OCI-LY3 (cell line): ENCODE data around the gene PITPNM1.
"Not testable (repeated sequence)": the region's sequence is repeated elsewhere in the genome, so short reads cannot be mapped to it uniquely, and the experiment has no call there.

ENCODE experiments used
- H2AFZ ChIP-seq: fragments of 200-600, 300-600 bp; shearing (Covaris generic); 2 replicates; pipeline ENCODE4 v1.6.0; 2014; ENCODE audit warnings: antibody characterized with exemption, low read depth, low read length
- H3K27ac ChIP-seq: fragments of 200-600, 300-600 bp; sonication (generic); 2 replicates; pipeline ENCODE4 v1.5.1; 2014; ENCODE audit warnings: mild to moderate bottlenecking, low read length, moderate library complexity, mixed read lengths
- H3K27me3 ChIP-seq: fragments of 200-600, 300-600 bp; sonication (generic); 2 replicates; pipeline ENCODE4 v1.6.1; 2014; ENCODE audit warnings: low read depth, low read length, mixed read lengths
- H3K36me3 ChIP-seq: fragments of 200-600, 300-600 bp; sonication (generic); replicated peaks from 2 replicates; pipeline ENCODE3; 2014; ENCODE audit warnings: low read depth, low read length, mixed read lengths
- H3K4me1 ChIP-seq: fragments of 300-600, 200-600 bp; sonication (generic); 2 replicates; pipeline ENCODE4 v1.6.1; 2014; ENCODE audit warnings: low read length, mixed read lengths
- H3K4me2 ChIP-seq: fragments of 200-600, 300-600 bp; sonication (generic); 2 replicates; pipeline ENCODE4 v1.6.1; 2014; ENCODE audit warnings: low read length, mixed read lengths
- H3K4me3 ChIP-seq: fragments of 300-600, 200-600 bp; sonication (generic); 2 replicates; pipeline ENCODE4 v1.5.1; 2014; ENCODE audit warnings: antibody characterized with exemption, mild to moderate bottlenecking, low read length, moderate library complexity
- H3K79me2 ChIP-seq: fragments of 300-600, 200-600 bp; shearing (Covaris generic); 2 replicates; pipeline ENCODE4 v1.6.1; 2014; ENCODE audit warnings: mild to moderate bottlenecking, low read length, mixed read lengths
- H3K9ac ChIP-seq: fragments of 300-600, 200-600 bp; shearing (Covaris generic); 2 replicates; pipeline ENCODE4 v1.6.0; 2014; ENCODE audit warnings: mild to moderate bottlenecking, low read length, moderate library complexity
- H3K9me3 ChIP-seq: fragments of 200-600, 300-600 bp; shearing (Covaris generic); 2 replicates; pipeline ENCODE4 v1.6.1; 2014; ENCODE audit warnings: low read length, mixed read lengths; ENCODE audit not compliant: insufficient read depth
- H4K20me1 ChIP-seq: fragments of 200-600, 300-600 bp; sonication (generic); 2 replicates; pipeline ENCODE4 v1.6.1; 2016; ENCODE audit warnings: low read length, mixed read lengths; ENCODE audit not compliant: insufficient read depth
- CTCF ChIP-seq: fragments of 200-600, 300-600 bp; sonication (generic); IDR thresholded peaks from 2 replicates; pipeline ENCODE4 v1.5.1; 2014; ENCODE audit warnings: antibody characterized with exemption, low read length, low read depth
- EZH2phosphoT487 ChIP-seq: fragments of 200-600 bp; shearing (Covaris generic); IDR thresholded peaks from 2 replicates; pipeline ENCODE4 v1.6.1; 2018; ENCODE audit warnings: antibody characterized with exemption, mixed run types, low read depth

PITPNM1 gene

GRCh38 chr11:67466962-67467771 is 38.0 kb downstream of the PITPNM1 start:
- H3K27ac ChIP-seq: no peak overlapping the region
- H4K20me1 ChIP-seq: no peaks in the 10 kb centered on the region
- no peak overlapping the region for H2AFZ ChIP-seq
- 0 out of 2 replicates have a peak overlapping the region, but pooled peaks have one; percentile 87 for H3K9ac ChIP-seq
- peak overlapping the region; percentile 93; the same call in 1 of the 2 replicates for H3K4me3 ChIP-seq
- no peaks in the 10 kb centered on the region for H3K9me3 ChIP-seq
- TF ChIP-seq EZH2phosphoT487 (no peak), CTCF (no peak)
- H3K27me3 ChIP-seq: no peaks in the 10 kb centered on the region
- H3K4me2 ChIP-seq: peak overlapping the region; percentile 87
- H3K36me3 ChIP-seq: no peaks in the 10 kb centered on the region
- H3K4me1 ChIP-seq: peaks cover 53% of the 10 kb centered on the region
- H3K79me2 ChIP-seq: peaks cover 15% of the 10 kb centered on the region

DNA sequence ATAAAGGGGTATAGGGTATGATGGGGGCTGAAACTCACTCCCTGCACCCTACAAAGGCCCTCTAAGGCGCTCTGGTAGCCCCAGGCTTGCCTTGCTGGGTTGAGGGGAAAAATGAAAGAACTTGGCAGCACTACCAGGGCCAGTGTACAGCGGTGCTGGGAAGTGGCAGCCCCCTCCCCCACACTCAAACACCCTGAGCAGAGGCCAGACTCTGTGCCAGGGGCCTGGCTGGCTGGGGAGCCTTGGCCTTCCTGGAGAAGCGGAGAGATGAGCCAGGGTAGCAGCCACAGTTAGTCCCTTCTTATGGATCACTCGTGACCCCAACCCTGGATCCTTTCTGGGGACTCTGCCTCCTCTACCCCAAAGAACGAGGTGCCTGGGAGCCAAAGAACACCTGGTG is 38.8 kb downstream of the PITPNM1 start:
- H3K27ac ChIP-seq: no peak overlapping the region
- H3K27me3 ChIP-seq: no peaks in the 10 kb centered on the region
- H3K36me3 ChIP-seq: no peaks in the 10 kb centered on the region
- no peaks in the 10 kb centered on the region for H3K9me3 ChIP-seq
- H3K4me2 ChIP-seq: no peak overlapping the region
- H3K79me2 ChIP-seq: peaks cover 15% of the 10 kb centered on the region
- no peak overlapping the region for H3K4me3 ChIP-seq
- TF ChIP-seq EZH2phosphoT487 (no peak), CTCF (no peak)
- H4K20me1 ChIP-seq: no peaks in the 10 kb centered on the region
- H2AFZ ChIP-seq: no peak overlapping the region
- H3K9ac ChIP-seq: no peak overlapping the region
- H3K4me1 ChIP-seq: peaks cover 47% of the 10 kb centered on the region

DNA sequence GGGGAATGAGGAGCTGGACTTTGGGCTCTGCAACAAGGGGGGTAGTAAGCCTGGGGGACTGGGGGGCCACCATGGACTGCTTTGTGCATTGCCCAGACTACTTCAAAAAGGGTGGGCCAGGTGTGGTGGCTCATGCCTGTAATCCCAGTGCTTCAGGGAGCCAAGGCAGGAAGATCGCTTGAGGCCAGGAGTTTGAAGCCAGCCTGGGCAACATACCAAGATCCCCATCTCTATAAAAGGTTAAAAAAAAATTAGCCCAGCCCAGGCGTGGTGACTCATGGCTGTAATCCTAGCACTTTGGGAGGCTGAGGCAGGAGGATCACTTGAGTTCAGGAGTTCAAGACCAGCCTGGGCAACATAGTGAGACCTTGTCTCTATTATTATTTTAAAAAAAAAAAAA is 39.6 kb downstream of the PITPNM1 start:
- H3K4me1 ChIP-seq: peaks cover 40% of the 10 kb centered on the region
- H3K4me2 ChIP-seq: peak overlapping the region; percentile 91
- H4K20me1 ChIP-seq, H3K27me3 ChIP-seq, H2AFZ ChIP-seq, H3K9me3 ChIP-seq, H3K36me3 ChIP-seq: not testable (repeated sequence)
- peak overlapping the region; percentile 90 for H3K4me3 ChIP-seq
- peak overlapping the region; percentile 95 for H3K9ac ChIP-seq
- H3K27ac ChIP-seq: peak overlapping the region; percentile 73
- H3K79me2 ChIP-seq: peaks cover 15% of the 10 kb centered on the region

GRCh38 chr11:67465189-67465510 is 40.0 kb downstream of the PITPNM1 start:
- no peaks in the 10 kb centered on the region for H3K9me3 ChIP-seq
- peaks cover 15% of the 10 kb centered on the region for H3K79me2 ChIP-seq
- H3K4me3 ChIP-seq: peak overlapping the region; percentile 90
- peak overlapping the region; percentile 95 for H3K9ac ChIP-seq
- TF ChIP-seq EZH2phosphoT487 (no peak), CTCF (no peak)
- H2AFZ ChIP-seq: no peak overlapping the region
- no peaks in the 10 kb centered on the region for H3K36me3 ChIP-seq
- H4K20me1 ChIP-seq: no peaks in the 10 kb centered on the region
- H3K4me2 ChIP-seq: peak overlapping the region; percentile 91
- H3K27ac ChIP-seq: peak overlapping the region; percentile 73
- peaks cover 40% of the 10 kb centered on the region for H3K4me1 ChIP-seq
- no peaks in the 10 kb centered on the region for H3K27me3 ChIP-seq
